ENCODE results near the gene SIRT3.
A peak's percentile ranks its signal among the peaks of the same experiment; 100 is the strongest.
"Not testable (repeated sequence)": the region's sequence is repeated elsewhere in the genome, so short reads cannot be mapped to it uniquely, and the experiment has no call there.

SIRT3 gene

DNA sequence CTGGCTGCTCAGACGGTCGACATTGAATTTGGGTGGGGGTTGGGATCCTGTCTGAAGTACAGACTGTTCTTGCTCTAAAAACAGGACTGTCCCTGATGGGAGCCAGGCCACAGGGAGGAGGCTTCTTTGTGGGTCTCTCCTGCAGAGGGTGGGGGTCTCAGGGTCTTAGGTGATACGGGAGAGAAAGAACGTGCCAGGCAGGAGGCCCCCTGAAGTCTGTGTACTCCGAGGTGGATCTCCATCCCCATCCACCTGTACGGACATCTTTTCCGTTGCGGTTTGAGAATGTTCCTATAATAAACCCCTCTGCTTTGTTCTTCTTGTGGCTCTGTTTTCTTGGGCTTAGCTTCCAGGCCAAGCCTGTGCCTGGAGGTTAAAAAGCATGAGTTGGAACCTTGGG is 16.5 kb upstream of the SIRT3 start:
- peaks cover 57% of the 10 kb centered on the region for H3K36me3 ChIP-seq (ENCODE audit: insufficient read depth, low read depth, low read length)

DNA sequence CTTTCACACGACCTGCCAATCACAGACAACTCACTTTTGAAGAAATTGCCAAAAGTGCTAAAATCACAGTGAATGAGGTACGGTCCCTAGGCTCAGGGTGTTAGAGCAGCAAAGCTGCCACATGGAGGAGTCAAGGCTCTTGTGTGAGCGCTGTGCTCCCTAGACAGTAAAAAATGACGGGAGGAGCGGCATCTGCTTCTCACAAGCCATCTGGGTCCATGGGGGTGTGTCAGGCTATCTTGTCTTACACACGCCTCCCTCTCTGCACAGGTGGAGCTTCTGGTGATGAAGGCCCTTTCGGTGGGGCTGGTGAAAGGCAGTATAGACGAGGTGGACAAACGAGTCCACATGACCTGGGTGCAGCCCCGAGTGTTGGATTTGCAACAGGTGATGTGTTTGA is 15.4 kb upstream of the SIRT3 start:
- Histone ChIP-seq H3K9ac (ENCODE audit: low read depth, low read length) (no peak overlapping the region), H3K36me3 (ENCODE audit: insufficient read depth, low read depth, low read length) (peaks cover 68% of the 10 kb centered on the region), H3K4me3 (ENCODE audit: low read length) (no peak overlapping the region), H3K4me1 (ENCODE audit: insufficient read depth, low read length) (no peaks in the 10 kb centered on the region), H3K27ac (ENCODE audit: low read length) (no peak overlapping the region), H3K27me3 (ENCODE audit: insufficient read depth, low read length) (no peaks in the 10 kb centered on the region), H3K9me3 (ENCODE audit: insufficient read depth, low read depth, low read length) (no peaks in the 10 kb centered on the region)

More for the DNA sequence above, 16.5 kb upstream of the SIRT3 start:
- no peak overlapping the region for H3K9ac ChIP-seq (ENCODE audit: low read depth, low read length)
- no peaks in the 10 kb centered on the region for H3K27me3 ChIP-seq (ENCODE audit: insufficient read depth, low read length)
- H3K27ac ChIP-seq (ENCODE audit: low read length): no peak overlapping the region
- no peaks in the 10 kb centered on the region for H3K4me1 ChIP-seq (ENCODE audit: insufficient read depth, low read length)
- H3K9me3 ChIP-seq (ENCODE audit: insufficient read depth, low read depth, low read length): no peaks in the 10 kb centered on the region
- H3K4me3 ChIP-seq (ENCODE audit: low read length): no peak overlapping the region

DNA sequence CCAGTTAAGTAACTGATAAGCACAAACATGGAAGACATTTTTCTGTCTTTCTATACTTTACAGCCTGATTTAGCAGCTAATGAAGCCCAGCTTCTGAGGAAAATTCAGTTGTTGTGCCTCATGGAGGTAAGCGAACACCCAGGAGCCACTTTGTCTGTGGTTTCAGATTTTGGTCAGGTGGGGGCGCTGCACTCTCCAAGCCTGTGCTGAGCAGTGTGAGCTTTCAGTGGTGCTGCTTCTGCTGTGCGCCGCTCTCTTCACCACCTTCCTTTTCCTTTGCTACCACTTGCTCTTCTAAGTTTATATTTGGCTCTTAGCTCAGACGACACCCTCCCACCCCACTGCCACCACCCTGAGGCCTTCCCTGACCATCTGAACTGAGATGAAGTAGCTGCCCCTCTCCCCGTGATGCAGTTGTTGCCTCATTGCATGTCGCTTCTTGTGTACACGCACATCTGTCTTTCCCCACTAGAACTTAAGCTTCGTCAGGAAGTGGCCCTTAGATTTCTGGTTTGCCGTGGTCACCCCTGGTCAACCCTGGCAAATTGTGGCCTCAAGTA is 14.7 kb upstream of the SIRT3 start:
- Histone ChIP-seq H3K36me3 (ENCODE audit: insufficient read depth, low read depth, low read length) (peaks cover 75% of the 10 kb centered on the region), H3K4me1 (ENCODE audit: insufficient read depth, low read length) (no peaks in the 10 kb centered on the region), H3K9ac (ENCODE audit: low read depth, low read length) (no peak overlapping the region), H3K27me3 (ENCODE audit: insufficient read depth, low read length) (no peaks in the 10 kb centered on the region), H3K27ac (ENCODE audit: low read length) (no peak overlapping the region), H3K4me3 (ENCODE audit: low read length) (no peak overlapping the region), H3K9me3 (ENCODE audit: insufficient read depth, low read depth, low read length) (no peaks in the 10 kb centered on the region)

DNA sequence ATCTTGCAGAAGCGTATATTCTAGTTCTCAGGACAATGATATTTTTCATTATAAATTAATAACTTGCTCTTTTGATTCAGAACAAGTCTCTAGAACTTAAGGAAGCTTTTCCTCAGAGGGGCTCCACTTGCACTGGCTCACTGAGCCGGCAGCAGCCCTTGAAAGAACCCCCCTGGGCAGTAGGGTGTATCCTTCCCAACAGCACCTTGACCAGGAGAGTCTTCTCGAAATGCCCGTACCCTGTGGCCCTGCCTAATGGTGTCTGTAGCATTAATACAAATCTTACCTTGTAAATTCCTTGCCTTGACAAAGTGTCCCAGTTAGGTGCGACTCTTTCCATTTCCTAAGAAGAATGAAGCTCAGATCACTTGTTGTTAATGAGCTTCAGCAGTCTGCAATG is 14.1 kb upstream of the SIRT3 start:
- H3K4me1 ChIP-seq (ENCODE audit: insufficient read depth, low read length): no peaks in the 10 kb centered on the region
- peaks cover 81% of the 10 kb centered on the region for H3K36me3 ChIP-seq (ENCODE audit: insufficient read depth, low read depth, low read length)
- H3K9me3 ChIP-seq (ENCODE audit: insufficient read depth, low read depth, low read length): no peaks in the 10 kb centered on the region
- no peak overlapping the region for H3K9ac ChIP-seq (ENCODE audit: low read depth, low read length)
- H3K4me3 ChIP-seq (ENCODE audit: low read length): no peak overlapping the region
- H3K27me3 ChIP-seq (ENCODE audit: insufficient read depth, low read length): no peaks in the 10 kb centered on the region
- H3K27ac ChIP-seq (ENCODE audit: low read length): no peak overlapping the region

DNA sequence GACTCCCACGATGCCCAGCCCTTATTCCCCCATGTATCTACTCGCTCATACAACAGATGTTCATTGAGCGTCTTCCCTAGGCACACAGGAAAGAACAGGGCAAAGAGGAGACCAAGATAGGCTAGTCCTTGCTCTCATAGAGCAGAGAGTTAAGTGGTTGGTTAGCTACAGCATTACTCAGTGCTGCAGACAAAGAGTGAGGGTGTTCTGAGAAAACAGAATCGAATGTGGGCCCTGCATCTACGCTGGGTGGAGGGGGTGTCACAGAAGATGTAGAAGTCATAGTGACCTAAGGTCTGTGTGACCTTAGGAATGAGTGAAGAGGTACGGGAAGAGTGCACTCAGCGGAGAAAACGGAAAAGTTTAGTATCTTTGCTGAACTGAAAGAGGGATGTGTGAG is 12.9 kb upstream of the SIRT3 start:
- no peaks in the 10 kb centered on the region for H3K9me3 ChIP-seq (ENCODE audit: insufficient read depth, low read depth, low read length)
- no peaks in the 10 kb centered on the region for H3K27me3 ChIP-seq (ENCODE audit: insufficient read depth, low read length)
- no peak overlapping the region for H3K9ac ChIP-seq (ENCODE audit: low read depth, low read length)
- no peak overlapping the region for H3K4me3 ChIP-seq (ENCODE audit: low read length)
- no peak overlapping the region for H3K27ac ChIP-seq (ENCODE audit: low read length)
- H3K4me1 ChIP-seq (ENCODE audit: insufficient read depth, low read length): no peaks in the 10 kb centered on the region
- peaks cover 93% of the 10 kb centered on the region for H3K36me3 ChIP-seq (ENCODE audit: insufficient read depth, low read depth, low read length)

DNA sequence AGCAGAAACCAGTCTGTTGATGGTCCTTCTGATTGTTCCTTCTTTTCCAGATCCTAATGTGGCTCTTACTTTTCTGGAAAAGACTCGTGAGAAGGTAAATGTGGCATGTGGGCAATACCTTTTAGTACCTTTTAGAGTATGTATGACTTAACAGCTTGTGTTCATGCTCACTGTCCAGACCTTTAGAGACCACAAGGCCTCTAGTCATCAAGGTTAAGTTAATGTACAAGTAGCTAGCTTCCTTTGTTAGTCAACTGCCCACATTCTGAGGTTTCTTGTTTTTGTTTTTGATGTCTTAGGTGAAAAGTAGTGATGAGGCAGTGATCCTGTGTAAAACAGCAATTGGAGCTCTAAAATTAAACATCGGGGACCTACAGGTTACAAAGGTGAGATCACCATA is 8.2 kb upstream of the SIRT3 start:
- Histone ChIP-seq H3K9me3 (ENCODE audit: insufficient read depth, low read depth, low read length) (no peaks in the 10 kb centered on the region), H3K4me1 (ENCODE audit: insufficient read depth, low read length) (no peaks in the 10 kb centered on the region), H3K36me3 (ENCODE audit: insufficient read depth, low read depth, low read length) (peaks cover 91% of the 10 kb centered on the region), H3K9ac (ENCODE audit: low read depth, low read length) (no peak overlapping the region), H3K4me3 (ENCODE audit: low read length) (no peak overlapping the region), H3K27ac (ENCODE audit: low read length) (no peak overlapping the region), H3K27me3 (ENCODE audit: insufficient read depth, low read length) (no peaks in the 10 kb centered on the region)

DNA sequence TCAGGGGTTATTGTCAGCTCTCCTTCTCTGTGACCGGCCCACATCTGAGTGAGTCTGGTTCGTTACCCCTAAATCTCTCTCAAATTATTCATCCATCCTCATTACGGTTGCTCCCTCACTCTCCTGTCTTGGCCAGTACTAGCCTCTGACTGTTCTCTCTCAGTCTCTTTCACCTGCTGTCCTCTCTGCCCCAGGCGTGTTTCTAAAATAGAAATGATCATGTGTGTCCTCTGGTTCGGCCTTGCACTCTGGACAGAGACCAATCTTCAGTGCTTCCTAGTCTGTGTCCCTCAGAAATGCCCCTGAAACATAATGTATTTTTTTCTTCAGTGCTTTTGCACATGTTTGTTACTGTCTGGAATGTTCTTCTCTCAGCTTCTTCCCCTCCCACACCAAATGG is 5.5 kb upstream of the SIRT3 start:
- H3K4me1 ChIP-seq (ENCODE audit: insufficient read depth, low read length): 0 out of 2 replicates have a peak, but pooled peaks cover 4% of the 10 kb centered on the region
- H3K4me3 ChIP-seq (ENCODE audit: low read length): no peak overlapping the region
- no peaks in the 10 kb centered on the region for H3K9me3 ChIP-seq (ENCODE audit: insufficient read depth, low read depth, low read length)
- H3K9ac ChIP-seq (ENCODE audit: low read depth, low read length): no peak overlapping the region
- H3K27ac ChIP-seq (ENCODE audit: low read length): no peak overlapping the region
- no peaks in the 10 kb centered on the region for H3K27me3 ChIP-seq (ENCODE audit: insufficient read depth, low read length)
- H3K36me3 ChIP-seq (ENCODE audit: insufficient read depth, low read depth, low read length): peaks cover 73% of the 10 kb centered on the region

DNA sequence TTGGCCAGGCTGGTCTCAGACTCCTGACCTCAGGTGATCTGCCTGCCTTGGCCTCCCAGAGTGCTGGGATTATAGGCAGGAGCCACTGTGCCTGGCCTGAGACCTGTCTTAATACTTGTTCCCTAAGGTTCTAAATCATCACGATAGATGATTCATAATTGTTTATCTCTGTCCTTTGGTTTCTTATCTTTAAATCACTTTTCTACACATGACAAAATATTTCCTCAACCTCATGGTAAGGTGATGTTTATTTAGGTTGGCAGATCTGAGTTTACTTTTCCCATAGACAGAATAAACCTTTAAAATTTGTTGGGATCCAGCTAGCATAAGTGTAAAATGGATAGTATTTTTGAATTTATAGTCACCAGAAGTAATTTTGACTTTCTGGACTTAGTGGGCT is 4.2 kb upstream of the SIRT3 start:
- Histone ChIP-seq H3K9ac (ENCODE audit: low read depth, low read length) (no peak overlapping the region), H3K4me3 (ENCODE audit: low read length) (no peak overlapping the region), H3K9me3 (ENCODE audit: insufficient read depth, low read depth, low read length) (no peaks in the 10 kb centered on the region), H3K36me3 (ENCODE audit: insufficient read depth, low read depth, low read length) (peaks cover 59% of the 10 kb centered on the region), H3K27ac (ENCODE audit: low read length) (no peak overlapping the region), H3K27me3 (ENCODE audit: insufficient read depth, low read length) (peaks cover 3% of the 10 kb centered on the region), H3K4me1 (ENCODE audit: insufficient read depth, low read length) (0 out of 2 replicates have a peak, but pooled peaks cover 4% of the 10 kb centered on the region)

DNA sequence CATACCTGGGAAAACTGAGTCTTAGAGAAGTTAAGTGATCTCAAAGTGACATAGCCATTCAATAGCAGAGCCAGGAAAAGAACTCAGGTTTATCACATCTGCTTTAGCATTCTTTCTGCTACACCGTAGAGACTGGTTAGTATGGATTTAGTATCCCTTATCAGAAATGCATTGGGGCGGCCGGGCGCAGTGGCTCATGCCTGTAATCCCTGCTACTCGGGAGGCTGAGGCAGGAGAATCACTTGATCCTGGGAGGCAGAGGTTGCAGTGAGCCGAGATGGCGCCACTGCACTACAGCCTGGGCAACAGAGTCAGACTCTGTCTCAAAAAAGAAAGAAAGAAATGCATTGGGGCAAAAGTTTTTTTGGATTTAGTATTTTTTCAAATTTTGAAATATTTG is 2.2 kb upstream of the SIRT3 start:
- Histone ChIP-seq H3K4me3 (ENCODE audit: low read length) (peak overlapping the region; percentile 100; the same call in 1 of the 2 replicates), H3K36me3 (ENCODE audit: insufficient read depth, low read depth, low read length) (peaks cover 40% of the 10 kb centered on the region)
- not testable (repeated sequence) for H3K9ac ChIP-seq (ENCODE audit: low read depth, low read length); H3K9me3 ChIP-seq (ENCODE audit: insufficient read depth, low read depth, low read length); H3K4me1 ChIP-seq (ENCODE audit: insufficient read depth, low read length); H3K27ac ChIP-seq (ENCODE audit: low read length); H3K27me3 ChIP-seq (ENCODE audit: insufficient read depth, low read length)

DNA sequence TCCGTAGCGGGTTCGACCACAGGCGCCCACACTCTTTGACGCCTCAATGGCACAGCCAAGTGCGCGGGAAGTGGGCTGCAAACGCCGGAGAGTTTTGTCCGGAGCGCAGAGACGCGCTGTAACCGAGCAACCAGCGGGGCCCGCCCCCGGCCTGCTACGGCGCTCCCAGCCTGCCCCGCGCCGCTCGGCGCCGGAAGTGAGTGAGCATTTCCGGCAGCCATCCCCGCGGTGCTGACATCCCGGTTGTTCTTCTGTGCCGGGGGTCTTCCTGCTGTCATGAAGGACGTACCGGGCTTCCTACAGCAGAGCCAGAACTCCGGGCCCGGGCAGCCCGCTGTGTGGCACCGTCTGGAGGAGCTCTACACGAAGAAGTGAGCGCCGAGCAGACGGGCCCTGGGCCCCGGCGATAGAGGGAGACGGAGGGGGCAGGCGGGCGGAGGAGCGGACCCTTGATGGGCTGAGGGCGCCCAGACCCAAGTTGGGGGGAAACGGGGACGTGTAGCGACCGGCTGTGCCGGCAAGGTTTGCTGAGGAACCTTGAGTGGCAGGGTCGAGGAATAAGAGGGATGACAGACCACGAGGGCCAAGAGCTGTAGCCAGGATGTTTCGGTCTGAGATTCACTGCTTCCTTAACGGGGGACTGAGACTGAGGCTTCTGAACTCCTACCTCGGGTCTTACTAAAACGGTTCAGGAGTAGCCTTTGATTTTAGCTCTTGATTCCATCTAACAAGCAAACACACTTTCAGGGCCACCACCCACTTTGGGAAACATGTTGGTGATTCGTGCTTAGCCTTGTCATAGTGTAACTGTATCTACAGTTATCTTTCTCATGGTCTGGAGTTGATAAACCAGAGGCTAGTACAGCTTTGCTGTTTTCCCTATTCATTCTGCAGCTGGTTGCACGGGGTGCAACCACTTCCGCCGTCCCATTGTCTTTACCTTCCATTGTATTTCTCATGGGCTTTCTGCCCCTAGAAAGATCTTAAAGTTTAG is 929 bp upstream of the SIRT3 start, which contains the start of gene PSMD13:
Gene PSMD13, plus strand, starts transcription at position 203 of the 994 bp plus-strand sequence. Its CDS starts 74 bp downstream, at position 277.
- Histone ChIP-seq H3K9me3 (ENCODE audit: insufficient read depth, low read depth, low read length) (no peaks in the 10 kb centered on the region), H3K4me3 (ENCODE audit: low read length) (peak within 1 kb of the TSS; percentile 100), H3K9ac (ENCODE audit: low read depth, low read length) (peak within 1 kb of the TSS; percentile 94), H3K36me3 (ENCODE audit: insufficient read depth, low read depth, low read length) (peaks cover 27% of the 10 kb centered on the region), H3K27me3 (ENCODE audit: insufficient read depth, low read length) (peaks cover 6% of the 10 kb centered on the region), H3K4me1 (ENCODE audit: insufficient read depth, low read length) (0 out of 2 replicates have a peak, but pooled peaks cover 4% of the 10 kb centered on the region), H3K27ac (ENCODE audit: low read length) (peak within 1 kb of the TSS; percentile 92)

DNA sequence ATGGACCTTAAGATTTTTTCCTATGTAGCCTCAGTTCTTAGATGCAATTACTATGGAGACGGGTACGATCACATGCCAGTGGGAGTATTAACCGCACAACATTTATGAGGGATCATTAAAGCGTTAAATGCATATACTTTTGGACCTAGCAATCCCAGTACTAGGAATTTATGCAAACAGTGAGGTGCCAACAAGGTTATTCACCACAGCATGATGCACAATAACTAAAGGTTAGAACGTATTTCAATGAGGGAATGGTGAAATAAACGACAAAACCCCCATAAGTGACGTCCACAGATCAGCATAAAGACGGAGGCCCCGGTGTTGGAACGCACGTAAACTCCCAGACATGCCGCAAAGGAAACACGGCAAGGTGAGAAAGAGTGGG is 539 bp downstream of the SIRT3 start:
- H3K9me3 ChIP-seq (ENCODE audit: insufficient read depth, low read depth, low read length): no peaks in the 10 kb centered on the region
- peak overlapping the region; percentile 92 for H3K4me3 ChIP-seq (ENCODE audit: low read length)
- H3K4me1 ChIP-seq (ENCODE audit: insufficient read depth, low read length): 0 out of 2 replicates have a peak, but pooled peaks cover 4% of the 10 kb centered on the region
- peaks cover 17% of the 10 kb centered on the region for H3K36me3 ChIP-seq (ENCODE audit: insufficient read depth, low read depth, low read length)
- peak overlapping the region; percentile 76 for H3K9ac ChIP-seq (ENCODE audit: low read depth, low read length)
- H3K27me3 ChIP-seq (ENCODE audit: insufficient read depth, low read length): peaks cover 6% of the 10 kb centered on the region
- H3K27ac ChIP-seq (ENCODE audit: low read length): peak overlapping the region; percentile 73

DNA sequence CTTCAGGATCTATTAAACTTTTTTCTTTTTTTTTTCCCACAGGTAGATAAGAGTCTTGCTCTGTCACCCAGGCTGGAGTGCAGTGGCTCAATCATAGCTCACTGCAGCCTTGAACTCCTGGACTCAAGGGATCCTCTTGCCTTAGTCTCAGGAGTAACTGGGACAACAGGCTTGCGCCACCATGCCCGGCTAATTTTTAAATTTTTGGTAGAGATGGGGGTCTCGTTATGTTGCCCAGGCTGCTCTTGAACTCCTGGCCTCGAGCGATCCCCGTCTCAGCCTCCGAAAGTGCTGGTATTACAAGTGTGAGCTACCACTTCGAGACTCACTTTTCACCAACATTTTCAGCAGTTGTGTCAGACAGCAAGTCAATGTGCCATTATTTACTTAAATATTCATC is 962 bp downstream of the SIRT3 start:
- Histone ChIP-seq H3K27ac (ENCODE audit: low read length) (no peak overlapping the region), H3K9ac (ENCODE audit: low read depth, low read length) (peak overlapping the region; percentile 76; the same call in 1 of the 2 replicates), H3K4me3 (ENCODE audit: low read length) (peak overlapping the region; percentile 92), H3K36me3 (ENCODE audit: insufficient read depth, low read depth, low read length) (peaks cover 13% of the 10 kb centered on the region), H3K27me3 (ENCODE audit: insufficient read depth, low read length) (peaks cover 6% of the 10 kb centered on the region), H3K9me3 (ENCODE audit: insufficient read depth, low read depth, low read length) (no peaks in the 10 kb centered on the region), H3K4me1 (ENCODE audit: insufficient read depth, low read length) (0 out of 2 replicates have a peak, but pooled peaks cover 4% of the 10 kb centered on the region)
